Mammary epithelial cell (primary cell): Measurements from ENCODE around the gene RAB37.

Experiments
- CTCF ChIP-seq, 2 donors: IDR thresholded peaks in 1 of 2; conservative IDR thresholded peaks in 1 of 2; 2 replicates each; pipeline ENCODE4 v1.5.1; 2011 to 2012; ENCODE audit warnings: inconsistent platforms in 2 of 2, low read length in 2 of 2, mild to moderate bottlenecking in 2 of 2, control low read depth in 1 of 2, low read depth in 1 of 2; ENCODE audit not compliant: insufficient read depth in 1 of 2; ENCODE audit errors: extremely low read depth in 1 of 2
- EZH2 ChIP-seq: IDR thresholded peaks from 2 replicates; pipeline ENCODE4 v1.6.1; 2012; ENCODE audit warnings: low read length, inconsistent platforms, borderline replicate concordance

DNA sequence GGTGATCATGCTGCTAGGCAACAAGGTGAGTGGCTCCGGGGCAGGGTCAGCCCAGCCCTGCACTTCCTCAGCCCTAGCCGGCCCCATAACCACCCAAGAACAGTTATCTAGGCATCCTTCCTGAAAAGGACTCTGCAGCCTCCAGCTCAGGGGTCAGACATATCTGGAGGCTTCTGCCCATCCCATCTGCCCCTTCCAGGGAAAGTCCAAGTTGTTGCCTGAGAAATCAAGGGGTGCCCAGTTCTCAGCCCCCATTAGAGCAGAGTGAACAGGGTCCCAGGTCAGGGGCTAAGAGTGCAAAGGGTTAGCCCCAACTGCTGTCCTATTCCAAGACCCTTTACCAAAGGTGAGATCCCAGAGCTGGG lies 7.3 kb downstream of the RAB37 start:
- no peak for TF ChIP-seq CTCF (conservative IDR thresholded peaks at IDR 0.05 in 1 of 2, IDR thresholded peaks at IDR 0.05 in 1 of 2; ENCODE audit: extremely low read depth in 1 of 2, insufficient read depth in 1 of 2, low read depth in 1 of 2, low read length in 2 of 2)
- no peak for TF ChIP-seq EZH2
